Fibroblast of lung (primary cell): ENCODE results near the gene PRKAB1. TPM values are rescaled to one million over a fixed set of nuclear protein-coding genes. Genes with fewer than 3 reads are reported as not detected.

Experiments used
- DNase-seq, 2 donors: peaks; one replicate each; pipeline versions ENCODE4 v3.0.0 to v3.0.0-alpha.2; 2010; ENCODE audit warnings: low read depth in 2 of 2
- H2AFZ ChIP-seq: 2 replicates; pipeline ENCODE4 v1.5.1; 2012; ENCODE audit warnings: low read length, control low read depth, inconsistent platforms
- H3K27ac ChIP-seq: 2 replicates; pipeline ENCODE4 v1.5.1; 2011; ENCODE audit warnings: low read length, control low read depth; ENCODE audit not compliant: insufficient read depth
- H3K27me3 ChIP-seq: 2 replicates; pipeline ENCODE4 v1.5.1; 2011; ENCODE audit warnings: mild to moderate bottlenecking, low read length; ENCODE audit not compliant: control insufficient read depth, insufficient read depth
- H3K36me3 ChIP-seq: 2 replicates; pipeline ENCODE4 v1.5.1; 2011; ENCODE audit warnings: low read length; ENCODE audit not compliant: control insufficient read depth, insufficient read depth
- H3K4me1 ChIP-seq: 2 replicates; pipeline ENCODE4 v1.5.1; 2011; ENCODE audit warnings: low read length; ENCODE audit not compliant: control insufficient read depth, insufficient read depth; ENCODE audit errors: extremely low read depth
- H3K4me2 ChIP-seq: 2 replicates; pipeline ENCODE4 v1.5.1; 2011; ENCODE audit warnings: low read length, control low read depth; ENCODE audit not compliant: insufficient read depth; ENCODE audit errors: extremely low read depth
- H3K4me3 ChIP-seq, 4 experiments: fragments of 200-600 bp in 1 of 4; sonication (generic) in 1 of 4; replicated peaks in 1 of 4; 2 replicates each; pipeline ENCODE4 v1.5.1; 2011 to 2016; ENCODE audit warnings: low read length in 4 of 4, low read depth in 3 of 4, mild to moderate bottlenecking in 3 of 4, control low read depth in 2 of 4, inconsistent platforms in 1 of 4, mixed read lengths in 1 of 4; ENCODE audit not compliant: insufficient read depth in 1 of 4; ENCODE audit errors: control extremely low read depth in 1 of 4
- H3K79me2 ChIP-seq: 2 replicates; pipeline ENCODE4 v1.5.1; 2012; ENCODE audit warnings: mild to moderate bottlenecking, low read length, inconsistent platforms; ENCODE audit not compliant: control insufficient read depth, insufficient read depth
- H3K9ac ChIP-seq: 2 replicates; pipeline ENCODE4 v1.5.1; 2011; ENCODE audit warnings: mild to moderate bottlenecking, low read length, control low read depth; ENCODE audit not compliant: insufficient read depth
- H3K9me3 ChIP-seq: 2 replicates; pipeline ENCODE4 v1.5.1; 2012; ENCODE audit warnings: low read depth, low read length; ENCODE audit not compliant: control insufficient read depth, insufficient read depth
- H4K20me1 ChIP-seq: 2 replicates; pipeline ENCODE4 v1.5.1; 2011; ENCODE audit warnings: low read length; ENCODE audit not compliant: control insufficient read depth, insufficient read depth; ENCODE audit errors: extremely low read depth
- CTCF ChIP-seq, 2 donors: IDR thresholded peaks in 1 of 2; conservative IDR thresholded peaks in 1 of 2; 1 replicate in 1 of 2; 2 replicates in 1 of 2; pipeline ENCODE4 v1.5.1; 2011 to 2012; ENCODE audit warnings: low read length in 2 of 2, control low read depth in 1 of 2, inconsistent platforms in 1 of 2, low read depth in 1 of 2, mild to moderate bottlenecking in 1 of 2
- EZH2 ChIP-seq: IDR thresholded peaks from 2 replicates; pipeline ENCODE4 v1.5.1; 2012; ENCODE audit warnings: low read length, control low read depth, mild to moderate bottlenecking; ENCODE audit errors: missing control alignments
- polyA plus RNA-seq, 2 donors: library from polyadenylated mRNA; depleted of rRNA in 1 of 2; stranded (reverse) in 1 of 2; unstranded in 1 of 2; fragments of >200 nt; gene quantifications; 2 replicates each; pipeline ENCODE4 v1.2.1, GENCODE V29; 2011 to 2012; ENCODE audit warnings: missing spikeins in 1 of 2
- total RNA-seq: library from RNA; depleted of rRNA; stranded (reverse); fragments of >200 nt; gene quantifications from 2 replicates; pipeline ENCODE4 v1.2.1, GENCODE V29; 2014

PRKAB1 gene
- total and polyA plus RNA-seq, 2 donors (not counting 1 experiment from before 2014, with no cell fraction given), result 17.0 to 23.8 TPM

GRCh38 chr12:119713551-119714031 lies 45.7 kb downstream of the PRKAB1 start:
- no peak for DNase-seq
- no peak overlapping the region for H3K4me2 ChIP-seq
- H3K27me3 ChIP-seq, result no peaks in the 10 kb centered on the region
- no peaks in the 10 kb centered on the region for H3K9me3 ChIP-seq
- H3K9ac ChIP-seq, result no peak overlapping the region
- TF ChIP-seq CTCF (conservative IDR thresholded peaks at IDR 0.05 in 1 of 2, IDR thresholded peaks at IDR 0.05 in 1 of 2; ENCODE audit: low read depth in 1 of 2, low read length in 2 of 2) (no peak), EZH2 (no peak)
- H3K79me2 ChIP-seq, result no peaks in the 10 kb centered on the region
- peaks cover 5% of the 10 kb centered on the region for H3K4me1 ChIP-seq
- H3K4me3 ChIP-seq, result no peak overlapping the region
- peaks cover 21% of the 10 kb centered on the region for H3K36me3 ChIP-seq
- no peak overlapping the region for H2AFZ ChIP-seq
- H4K20me1 ChIP-seq, result no peaks in the 10 kb centered on the region
- H3K27ac ChIP-seq, result no peak overlapping the region

- Histone ChIP-seq H3K4me1 (peaks cover 5% of the 10 kb centered on the region), H2AFZ (no peak overlapping the region), H4K20me1 (no peaks in the 10 kb centered on the region), H3K36me3 (peaks cover 18% of the 10 kb centered on the region), H3K27me3 (no peaks in the 10 kb centered on the region), H3K27ac (no peak overlapping the region), H3K79me2 (no peaks in the 10 kb centered on the region), H3K9ac (no peak overlapping the region), H3K4me3 (no peak overlapping the region), H3K9me3 (no peaks in the 10 kb centered on the region), H3K4me2 (no peak overlapping the region)
- no peak for DNase-seq
- TF ChIP-seq EZH2 (no peak), CTCF (conservative IDR thresholded peaks at IDR 0.05 in 1 of 2, IDR thresholded peaks at IDR 0.05 in 1 of 2; ENCODE audit: low read depth in 1 of 2, low read length in 2 of 2) (no peak)
These were observed 46.8 kb downstream of the PRKAB1 start for GRCh38 chr12:119714614-119715267.

GRCh38 chr12:119715268-119715620 lies 47.3 kb downstream of the PRKAB1 start:
- H3K4me2 ChIP-seq, result no peak overlapping the region
- H4K20me1 ChIP-seq, result no peaks in the 10 kb centered on the region
- no peaks in the 10 kb centered on the region for H3K79me2 ChIP-seq
- H3K27me3 ChIP-seq, result no peaks in the 10 kb centered on the region
- no peak overlapping the region for H3K27ac ChIP-seq
- H3K4me3 ChIP-seq, result no peak overlapping the region
- H3K9ac ChIP-seq, result no peak overlapping the region
- DNase-seq, result peak; percentile 13 to 56
- H3K4me1 ChIP-seq, result peaks cover 5% of the 10 kb centered on the region
- H2AFZ ChIP-seq, result no peak overlapping the region
- peaks cover 14% of the 10 kb centered on the region for H3K36me3 ChIP-seq
- TF ChIP-seq CTCF (conservative IDR thresholded peaks at IDR 0.05 in 1 of 2, IDR thresholded peaks at IDR 0.05 in 1 of 2; ENCODE audit: low read depth in 1 of 2, low read length in 2 of 2) (no peak), EZH2 (no peak)
- no peaks in the 10 kb centered on the region for H3K9me3 ChIP-seq
